Transverse colon (tissue), 4 donors: ENCODE measurements around the gene HHEX.

Experiments used
- EP300 ChIP-seq: sonication (generic); formaldehyde crosslinking; IDR thresholded peaks from one replicate; pipeline ENCODE4 v1.6.1; 2017; ENCODE audit warnings: antibody characterized with exemption, low read depth
- POLR2AphosphoS5 ChIP-seq, 3 donors: sonication (generic); formaldehyde crosslinking; IDR thresholded peaks; one replicate each; pipeline ENCODE4 v1.6.1; 2016; ENCODE audit warnings: antibody characterized with exemption in 3 of 3
- TF ChIP-seq, protein P1 (sequence below), 5 experiments: fragments of 200-600 bp in 3 of 5; fragments of 450-650 bp in 2 of 5; sonication (generic) in 3 of 5; IDR thresholded peaks; 1 replicate in 2 of 5; 2 replicates in 3 of 5; pipeline ENCODE4 v1.5.1; 2016 to 2017; ENCODE audit warnings: antibody characterized with exemption in 5 of 5, inconsistent platforms in 3 of 5, mild to moderate bottlenecking in 2 of 5, moderate library complexity in 1 of 5

GRCh38 chr10:92719991-92720830 lies 30.5 kb downstream of the HHEX start:
- TF ChIP-seq POLR2AphosphoS5 (IDR thresholded peaks at IDR 0.05) (no peak), EP300 (no peak)
- TF ChIP-seq, protein P1, sequence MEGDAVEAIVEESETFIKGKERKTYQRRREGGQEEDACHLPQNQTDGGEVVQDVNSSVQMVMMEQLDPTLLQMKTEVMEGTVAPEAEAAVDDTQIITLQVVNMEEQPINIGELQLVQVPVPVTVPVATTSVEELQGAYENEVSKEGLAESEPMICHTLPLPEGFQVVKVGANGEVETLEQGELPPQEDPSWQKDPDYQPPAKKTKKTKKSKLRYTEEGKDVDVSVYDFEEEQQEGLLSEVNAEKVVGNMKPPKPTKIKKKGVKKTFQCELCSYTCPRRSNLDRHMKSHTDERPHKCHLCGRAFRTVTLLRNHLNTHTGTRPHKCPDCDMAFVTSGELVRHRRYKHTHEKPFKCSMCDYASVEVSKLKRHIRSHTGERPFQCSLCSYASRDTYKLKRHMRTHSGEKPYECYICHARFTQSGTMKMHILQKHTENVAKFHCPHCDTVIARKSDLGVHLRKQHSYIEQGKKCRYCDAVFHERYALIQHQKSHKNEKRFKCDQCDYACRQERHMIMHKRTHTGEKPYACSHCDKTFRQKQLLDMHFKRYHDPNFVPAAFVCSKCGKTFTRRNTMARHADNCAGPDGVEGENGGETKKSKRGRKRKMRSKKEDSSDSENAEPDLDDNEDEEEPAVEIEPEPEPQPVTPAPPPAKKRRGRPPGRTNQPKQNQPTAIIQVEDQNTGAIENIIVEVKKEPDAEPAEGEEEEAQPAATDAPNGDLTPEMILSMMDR (IDR thresholded peaks at IDR 0.05) = no peak
